ENCODE data around the gene NEURL3.

GRCh38 chr2:96485751-96486651, 19.2 kb downstream of the NEURL3 start:
- no peak for TF ChIP-seq EZH2phosphoT487 (IDR thresholded peaks at IDR 0.05; ENCODE audit: borderline replicate concordance)
- TF ChIP-seq CTCF (conservative IDR thresholded peaks at IDR 0.05; ENCODE audit: low read length) = no peak
